HCT116 (cell line): ENCODE measurements around the gene ACOT7.
A peak's percentile ranks its signal among the peaks of the same experiment; 100 is the strongest.

Experiments
- CEBPB ChIP-seq: IDR thresholded peaks from 2 replicates; pipeline ENCODE4 v1.6.1; 2012; ENCODE audit warnings: low read depth
- CTCF ChIP-seq, 3 experiments: fragments of 200-600 bp in 1 of 3; sonication (generic) in 1 of 3; IDR thresholded peaks in 2 of 3; conservative IDR thresholded peaks in 1 of 3; 2 replicates each; pipeline ENCODE4 v1.5.1; 2012 to 2017; ENCODE audit warnings: low read depth in 2 of 3, low read length in 2 of 3, antibody characterized with exemption in 1 of 3, borderline replicate concordance in 1 of 3, control low read depth in 1 of 3, mild to moderate bottlenecking in 1 of 3, mixed read lengths in 1 of 3, mixed run types in 1 of 3, moderate library complexity in 1 of 3; ENCODE audit not compliant: insufficient read depth in 1 of 3
- EZH2 ChIP-seq: fragments of 200-600 bp; sonication (generic); IDR thresholded peaks from 2 replicates; pipeline ENCODE4 v1.6.1; 2017; ENCODE audit warnings: antibody characterized with exemption, mixed run types
- EZH2phosphoT487 ChIP-seq: fragments of 200-600 bp; IDR thresholded peaks from 2 replicates; pipeline ENCODE4 v1.6.1; 2018; ENCODE audit warnings: antibody characterized with exemption, borderline replicate concordance
- FOSL1 ChIP-seq: IDR thresholded peaks from 2 replicates; pipeline ENCODE4 v1.6.1; 2012; ENCODE audit warnings: low read depth
- POLR2A ChIP-seq: IDR thresholded peaks from 2 replicates; pipeline ENCODE4 v1.7.0; 2011; ENCODE audit warnings: borderline replicate concordance; ENCODE audit not compliant: insufficient read depth, insufficient read length; ENCODE audit errors: extremely low read depth
- POLR2AphosphoS5 ChIP-seq: IDR thresholded peaks from 2 replicates; pipeline ENCODE4 v1.6.1; 2011; ENCODE audit warnings: mild to moderate bottlenecking, low read depth, low read length, moderate library complexity
- RAD21 ChIP-seq: IDR thresholded peaks from 2 replicates; pipeline ENCODE4 v1.6.1; 2012; ENCODE audit warnings: low read depth, mild to moderate bottlenecking
- SP1 ChIP-seq: IDR thresholded peaks from 2 replicates; pipeline ENCODE4 v1.6.1; 2012; ENCODE audit warnings: low read depth

GRCh38 chr1:6419804-6420453, 26.4 kb upstream of the ACOT7 start, which contains the start of gene HES2:
- TF ChIP-seq RAD21 (no peak), POLR2A (peak; percentile 41), CTCF (IDR thresholded peaks at IDR 0.05 in 2 of 3, conservative IDR thresholded peaks at IDR 0.05 in 1 of 3; ENCODE audit: borderline replicate concordance in 1 of 3, insufficient read depth in 1 of 3, low read depth in 2 of 3, low read length in 2 of 3) (no peak), EZH2 (no peak), EZH2phosphoT487 (no peak), FOSL1 (no peak), CEBPB (no peak), SP1 (no peak), POLR2AphosphoS5 (peak; percentile 89)
